PFSK-1 (cell line): ENCODE results near the gene BCAS3.

ENCODE experiments used
- POLR2AphosphoS5 ChIP-seq: IDR thresholded peaks from 2 replicates; pipeline ENCODE4 v1.6.1; 2012; ENCODE audit warnings: low read depth, mild to moderate bottlenecking, control low read depth, low read length, moderate library complexity
- REST ChIP-seq, 2 experiments: IDR thresholded peaks; 2 replicates each; pipeline versions ENCODE4 v1.6.1 to v1.8.0; 2011 to 2012; ENCODE audit warnings: low read depth in 2 of 2, low read length in 2 of 2, control low read depth in 1 of 2, inconsistent platforms in 1 of 2, mild to moderate bottlenecking in 1 of 2, moderate library complexity in 1 of 2; ENCODE audit not compliant: insufficient read depth in 1 of 2
- SIN3A ChIP-seq: IDR thresholded peaks from 2 replicates; pipeline ENCODE4 v1.6.1; 2012; ENCODE audit warnings: mild to moderate bottlenecking, low read length, moderate library complexity, borderline replicate concordance; ENCODE audit not compliant: insufficient read depth

DNA sequence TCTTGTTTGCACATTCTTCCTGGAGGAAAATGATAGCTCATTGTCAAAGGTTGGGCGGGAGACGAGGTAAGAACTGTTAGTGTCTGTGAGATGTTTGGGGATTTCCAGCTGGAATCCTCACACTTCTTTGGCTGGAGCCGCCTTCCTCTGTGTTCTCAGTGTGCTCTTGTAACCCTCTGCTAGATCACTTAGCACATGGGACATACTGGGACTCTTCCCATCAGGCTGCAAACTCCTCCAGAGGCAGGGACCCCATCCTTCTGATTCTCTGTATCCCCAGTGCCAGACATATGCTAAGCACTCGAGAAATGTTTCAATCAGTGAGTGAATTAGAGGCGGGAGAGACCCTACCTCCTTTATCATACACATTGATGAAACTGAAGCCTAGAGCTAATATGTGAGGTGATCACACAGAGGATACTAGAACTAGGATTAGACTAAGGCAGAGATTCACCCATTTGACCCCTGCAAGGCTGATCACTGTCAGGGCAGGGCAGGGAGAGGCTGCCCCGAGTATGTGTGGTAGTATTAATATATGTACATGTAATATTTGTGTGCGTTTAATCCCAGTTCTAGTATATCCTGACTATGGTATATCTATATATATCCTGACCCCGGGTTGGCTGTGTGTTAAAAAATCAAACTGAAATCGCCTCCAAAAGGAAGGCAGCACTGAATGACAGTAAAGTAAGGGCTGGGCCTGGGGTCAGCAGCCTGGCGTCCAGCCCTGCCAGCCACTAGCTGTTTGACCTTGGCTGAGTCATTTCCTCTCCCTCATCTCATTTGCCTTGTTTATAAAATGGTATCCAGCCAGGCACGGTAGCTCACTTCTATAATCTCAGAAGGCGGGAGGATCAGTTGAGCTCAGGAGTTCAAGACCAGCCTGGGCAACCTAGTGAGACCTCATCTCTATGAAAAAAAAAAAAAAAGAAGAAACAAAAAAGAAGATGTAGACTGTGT is 646.5 kb downstream of the BCAS3 start:
- TF ChIP-seq POLR2AphosphoS5: no peak
- no peak for TF ChIP-seq SIN3A
- no peak for TF ChIP-seq REST (IDR thresholded peaks at IDR 0.05; ENCODE audit: insufficient read depth in 1 of 2, low read depth in 2 of 2, low read length in 2 of 2)
